SIG-M5 (cell line): ENCODE results near the gene CANT1.

ENCODE experiments used
- DNase-seq: peaks from one replicate; lab custom pipeline; 2025; lab: John Stamatoyannopoulos, UW

Gene CANT1

GRCh38 chr17:79007504-79008381 lies 1.8 kb downstream of the CANT1 start:
- DNase-seq = no peak

DNA sequence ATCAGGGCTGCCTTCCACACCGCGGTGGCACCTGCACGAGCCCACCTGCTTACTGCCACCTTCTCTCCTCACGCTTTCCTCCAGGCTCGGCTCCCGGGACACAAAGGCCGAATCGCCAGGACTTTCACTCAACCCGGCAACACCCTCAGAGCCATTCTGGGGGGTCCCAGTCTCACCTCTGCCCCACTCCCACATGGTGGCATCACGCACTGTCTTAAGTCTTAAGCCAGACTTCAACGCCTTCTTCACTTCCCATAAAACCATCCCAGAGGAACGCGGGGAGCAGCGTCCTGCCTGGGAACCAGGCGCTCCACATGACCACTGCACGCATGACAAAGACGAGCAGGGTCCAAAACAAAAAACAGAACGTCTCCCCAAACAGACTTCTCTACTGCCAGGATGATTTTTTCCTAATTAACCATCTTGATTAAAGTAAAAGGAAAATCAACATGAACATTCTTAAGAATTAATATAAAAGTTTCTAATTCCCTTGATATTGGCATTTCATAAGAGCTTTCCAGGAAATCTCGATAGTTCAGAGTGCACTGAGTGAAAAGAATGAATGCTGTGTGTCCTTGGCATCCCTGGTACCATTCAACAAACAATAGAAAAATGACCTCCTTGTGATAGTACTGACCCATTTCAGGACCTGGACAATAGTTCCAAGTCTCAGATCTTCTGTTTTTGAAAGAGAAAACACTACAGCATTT lies 2.6 kb downstream of the CANT1 start:
- DNase-seq = no peak

DNA sequence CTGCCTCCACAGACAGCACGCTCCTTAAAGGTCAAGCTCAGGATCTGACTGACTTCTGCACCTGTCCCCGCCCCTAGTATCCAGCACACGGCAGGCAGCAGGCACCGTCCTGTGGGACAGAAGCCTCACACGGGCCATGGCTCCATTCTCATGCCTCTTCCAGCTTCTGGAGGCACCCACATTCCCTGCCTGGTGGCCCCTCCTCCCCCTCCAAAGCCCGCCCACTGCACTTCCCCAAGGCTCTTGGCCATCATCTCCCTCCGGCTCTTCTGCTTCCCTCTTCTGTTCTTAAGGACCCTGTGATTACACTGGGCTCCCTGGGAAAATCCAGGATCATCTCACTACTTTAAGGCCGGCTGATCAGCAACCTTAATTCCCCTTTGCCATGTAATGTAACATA lies 3.5 kb downstream of the CANT1 start:
- no peak for DNase-seq

DNA sequence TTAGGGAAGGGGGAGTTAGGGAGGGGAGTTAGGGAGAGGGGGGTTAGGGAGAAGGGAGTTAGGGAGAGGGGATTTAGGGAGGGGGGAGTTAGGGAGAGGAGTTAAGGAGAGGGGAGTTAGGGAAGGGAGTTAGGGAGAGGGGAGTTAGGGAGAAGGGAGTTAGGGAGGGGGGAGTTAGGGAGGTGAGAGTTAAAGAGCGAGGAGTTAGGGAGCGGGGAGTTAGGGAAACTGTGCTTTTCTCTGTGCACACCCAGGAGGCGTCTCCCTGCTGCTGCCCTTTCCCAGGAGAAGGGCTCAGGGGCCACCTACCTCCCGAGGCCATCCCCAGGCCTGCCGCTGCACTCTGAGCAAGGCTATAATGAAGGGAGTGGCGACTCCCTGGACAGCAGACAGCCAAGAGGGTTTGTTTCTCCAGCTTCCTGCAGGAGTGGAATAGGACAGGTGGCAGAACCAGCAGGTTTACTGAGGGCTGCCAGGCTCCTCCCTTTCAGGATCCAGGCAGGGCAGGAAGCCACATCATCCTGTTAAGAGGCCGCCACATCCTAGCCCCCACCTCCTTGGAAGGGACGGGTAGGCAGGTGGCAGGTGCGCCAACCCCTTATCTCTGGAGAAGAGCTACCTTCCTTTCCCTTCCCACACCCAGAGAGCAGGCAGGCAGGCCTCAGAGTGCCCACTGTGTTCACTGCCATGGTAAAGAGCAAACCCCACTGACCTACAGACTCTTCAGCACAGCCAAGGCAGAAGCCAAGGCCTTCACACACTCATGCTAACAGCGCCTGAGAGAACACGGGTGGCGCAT lies 4.3 kb downstream of the CANT1 start:
- DNase-seq = no peak

DNA sequence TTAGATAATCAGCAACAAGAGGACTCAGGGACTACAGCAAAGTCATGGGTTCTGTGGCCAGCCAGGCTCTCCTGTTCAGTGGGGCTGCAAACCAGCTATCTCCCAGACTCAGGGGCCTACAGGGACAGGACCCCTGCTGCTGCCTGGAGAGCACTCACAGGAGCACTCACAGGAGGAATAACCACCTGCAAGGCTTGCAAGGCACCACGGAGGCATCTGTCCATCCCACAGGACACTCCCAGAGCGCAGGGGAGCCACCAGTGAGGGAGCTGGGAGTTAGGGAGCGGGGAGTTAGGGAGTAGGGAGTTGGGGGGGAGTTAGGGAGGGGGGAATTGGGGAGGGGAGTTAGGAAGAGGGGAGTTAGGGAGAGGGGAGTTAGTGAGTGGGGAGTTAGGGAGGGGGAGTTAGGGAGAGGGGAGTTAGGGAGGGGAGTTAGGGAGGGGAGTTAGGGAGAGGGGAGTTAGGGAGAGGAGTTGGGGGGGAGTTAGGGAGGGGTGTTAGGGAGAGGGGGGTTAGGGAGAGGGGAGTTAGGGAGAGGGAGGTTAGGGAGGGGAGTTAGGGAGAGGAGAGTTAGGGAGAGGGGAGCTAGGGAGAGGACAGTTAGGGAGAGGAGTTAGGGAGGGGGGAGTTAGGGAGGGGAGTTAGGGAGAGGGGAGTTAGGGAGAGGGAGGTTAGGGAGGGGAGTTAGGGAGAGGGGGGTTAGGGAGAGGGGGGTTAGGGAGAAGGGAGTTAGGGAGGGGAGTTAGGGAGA lies 5.7 kb downstream of the CANT1 start:
- no peak for DNase-seq

GRCh38 chr17:79002796-79003593 lies 6.6 kb downstream of the CANT1 start:
- no peak for DNase-seq

DNA sequence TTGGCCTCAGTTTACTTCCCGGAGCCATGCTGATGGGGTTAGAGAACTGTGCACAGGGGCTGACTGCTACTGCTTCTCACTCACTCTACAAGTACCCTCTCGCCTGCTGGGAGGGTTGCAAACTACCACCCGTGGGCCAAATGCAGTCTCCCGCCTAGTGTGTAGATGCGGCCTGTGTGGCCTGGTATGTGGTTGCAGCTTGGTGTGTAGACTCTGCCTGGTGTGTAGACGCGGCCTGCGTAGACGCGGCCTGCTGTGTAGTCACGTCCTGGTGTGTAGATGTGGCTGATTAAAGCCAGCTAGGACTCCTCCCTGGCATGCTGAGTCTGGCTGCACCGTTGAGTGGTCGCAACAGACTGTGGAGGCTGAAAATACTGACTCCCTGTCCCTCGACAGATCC lies 7.3 kb downstream of the CANT1 start:
- no peak for DNase-seq

DNA sequence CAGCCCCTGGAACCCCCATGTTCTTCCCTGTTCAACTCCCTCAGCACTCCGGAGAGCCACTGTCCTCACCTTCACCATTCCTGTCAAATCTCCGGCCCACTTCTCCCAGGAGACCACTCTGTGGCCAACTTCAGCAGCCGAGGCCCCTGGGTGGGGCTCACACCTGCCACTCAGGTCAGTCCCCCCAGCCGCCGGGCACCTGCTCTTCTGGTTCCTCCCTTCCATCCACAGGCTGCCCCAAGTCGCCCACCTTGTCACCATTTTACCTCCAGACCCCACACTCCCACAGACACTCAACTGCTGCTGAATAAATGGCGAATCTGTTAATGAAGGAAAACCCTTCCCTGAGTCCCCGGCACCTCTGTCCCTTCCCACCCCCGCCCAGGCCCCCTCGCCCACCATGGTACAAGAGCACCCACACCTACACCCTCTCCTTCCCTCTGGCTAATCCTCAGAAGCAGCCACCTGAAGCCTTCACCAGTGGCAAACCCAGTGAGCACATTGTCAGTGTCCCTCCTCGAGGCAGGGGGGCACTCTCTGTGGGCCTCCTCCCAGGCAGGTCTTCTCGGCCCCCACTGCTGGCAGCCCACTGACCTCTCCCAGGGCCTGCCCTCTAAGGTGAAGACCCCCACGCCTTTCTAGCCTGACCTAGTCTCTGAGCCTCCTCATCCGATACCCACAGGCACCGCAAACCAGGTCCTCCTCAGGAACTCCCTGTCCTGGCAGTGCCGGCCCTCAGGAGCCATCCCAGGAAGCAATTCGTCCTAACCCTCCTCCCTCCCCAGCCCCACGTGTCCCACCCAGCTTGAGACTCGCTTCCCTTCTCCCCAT lies 8.2 kb downstream of the CANT1 start:
- DNase-seq = no peak

DNA sequence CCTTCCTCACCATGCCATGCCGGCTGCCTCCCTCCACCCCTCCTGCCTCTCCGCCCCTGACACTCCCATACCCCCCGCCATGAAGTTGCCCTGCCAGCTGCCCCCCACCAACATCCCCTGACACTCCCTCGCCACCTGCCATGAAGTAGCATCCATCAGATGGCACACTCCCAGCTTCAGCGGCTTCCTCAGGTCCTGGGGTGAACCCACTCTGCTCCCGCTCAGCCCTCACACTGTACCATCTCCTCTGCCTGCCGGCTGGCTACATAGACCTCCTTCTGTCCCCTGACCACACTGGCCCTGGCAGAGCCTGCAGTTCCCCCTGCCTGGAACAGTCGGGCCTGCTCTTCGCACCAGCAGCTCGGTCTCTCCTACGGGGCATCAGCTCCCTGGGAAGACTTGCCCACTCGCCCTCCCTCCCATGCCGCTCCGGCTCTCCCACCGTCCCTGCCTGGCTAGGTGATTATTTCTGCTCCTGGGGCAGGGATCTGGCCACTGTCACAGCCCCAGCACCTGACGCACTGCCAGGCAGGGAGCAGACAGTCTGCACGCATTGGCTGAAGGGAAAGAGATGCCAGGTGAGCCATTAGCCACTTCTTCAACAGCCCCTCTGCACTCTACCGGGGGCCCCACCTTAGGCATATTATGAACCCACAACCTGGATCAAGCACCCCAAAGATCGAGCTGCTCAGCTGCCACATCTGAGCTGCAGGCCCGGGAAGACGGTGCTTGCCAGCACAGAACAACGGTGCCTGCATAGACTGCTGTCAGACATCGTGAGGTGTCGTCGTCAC lies 9.0 kb downstream of the CANT1 start:
- no peak for DNase-seq

GRCh38 chr17:78999947-79000395 lies 9.6 kb downstream of the CANT1 start:
- no peak for DNase-seq

- DNase-seq = no peak
Measured at GRCh38 chr17:78999056-78999768, 10.4 kb downstream of the CANT1 start.

DNA sequence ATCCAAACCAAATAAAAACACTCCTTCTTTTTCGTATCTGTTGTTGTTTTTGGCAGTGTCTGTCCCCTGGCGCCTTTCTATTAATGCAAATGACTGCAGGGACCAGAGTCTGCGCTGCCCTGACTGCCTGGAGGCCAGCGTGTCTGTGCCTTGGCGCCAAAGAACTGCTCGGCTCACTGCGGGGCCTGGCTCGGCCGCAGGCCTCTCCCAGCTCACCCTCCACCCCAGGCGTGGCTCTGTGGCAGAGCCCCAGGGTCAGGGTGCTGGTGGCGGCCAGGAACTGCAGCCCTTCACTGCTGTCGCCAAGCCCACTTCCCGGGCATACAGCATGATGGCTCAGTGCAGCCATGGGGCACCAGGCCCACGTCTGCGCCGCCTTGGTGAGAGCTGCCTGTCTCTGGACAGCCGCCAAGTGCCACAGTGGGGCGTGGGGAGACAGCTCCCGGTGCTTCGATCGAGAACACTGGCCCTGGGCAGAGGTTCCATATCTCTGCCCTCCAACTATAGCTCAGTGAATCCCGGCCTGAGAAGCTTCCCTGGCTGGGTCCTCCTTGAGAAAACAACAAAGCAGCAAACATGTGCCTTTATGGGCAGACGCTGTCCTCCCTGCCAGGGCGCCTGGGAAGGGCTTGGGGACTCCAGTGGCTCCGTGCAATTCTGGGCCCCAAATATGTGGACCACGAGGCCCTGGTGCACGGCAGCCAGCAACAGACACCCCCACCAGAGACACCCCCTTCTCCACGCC lies 11.1 kb downstream of the CANT1 start:
- no peak for DNase-seq

GRCh38 chr17:78997881-78998280 lies 11.7 kb downstream of the CANT1 start:
- no peak for DNase-seq

- no peak for DNase-seq
Measured at GRCh38 chr17:78997231-78997741, 12.3 kb downstream of the CANT1 start.

GRCh38 chr17:78996781-78997201 lies 12.8 kb downstream of the CANT1 start:
- DNase-seq = no peak

DNA sequence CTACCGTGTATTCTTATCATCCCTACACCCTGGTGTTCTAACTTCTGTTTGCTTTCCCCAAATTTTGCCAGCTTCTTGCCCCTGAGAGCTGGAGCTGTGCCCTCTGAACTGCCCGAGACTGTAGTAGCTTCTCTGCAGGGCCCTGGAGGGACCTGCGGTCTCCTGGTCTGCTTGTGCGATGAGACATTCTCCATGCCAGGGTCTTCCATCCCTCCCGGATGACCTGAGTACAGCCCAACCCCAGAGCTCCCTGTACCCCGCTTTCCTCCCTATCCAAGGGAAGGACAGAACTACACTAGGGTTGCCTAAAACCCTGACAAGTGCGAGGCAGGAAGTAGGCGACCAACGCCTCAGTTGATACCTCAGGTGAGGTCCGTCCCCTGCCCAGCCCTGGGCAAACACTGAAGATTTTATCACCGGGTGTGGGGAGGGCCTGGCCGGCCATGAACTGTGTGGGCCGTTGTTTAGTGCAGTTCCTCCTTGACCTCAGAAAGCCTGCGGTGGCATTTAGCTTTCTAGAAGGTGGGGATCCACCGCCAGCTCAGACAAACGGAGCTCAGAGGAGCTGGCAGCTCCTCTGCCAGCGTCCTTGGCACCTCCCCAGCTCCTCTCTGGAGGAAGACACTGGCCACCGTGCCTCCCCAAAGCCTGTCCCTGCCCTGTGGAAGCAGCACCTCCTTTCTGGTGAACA lies 13.7 kb downstream of the CANT1 start:
- DNase-seq = no peak
